Measurements from ENCODE around the gene PSMB2. TPM values are rescaled to one million over a fixed set of nuclear protein-coding genes. Genes with fewer than 3 reads are reported as not detected.

PSMB2 gene
- polyA plus RNA-seq, 1 experiment = 82.3 TPM

GRCh38 chr1:35561297-35561971 is 79.9 kb downstream of the PSMB2 start:
- DNase-seq (ENCODE audit: low read depth) = no peak
- ChIA-PET POLR2A (no interaction called here), CTCF (interaction anchor here (3.1 kb wide), 1 partner anchor 110 kb away, joined by 29 read pairs; no protein-coding TSS in a partner anchor)
- H3K4me3 ChIP-seq (ENCODE audit: low read depth, low read length) = no peak overlapping the region
- peaks cover 13% of the 10 kb centered on the region for H3K36me3 ChIP-seq (ENCODE audit: control insufficient read depth, insufficient read depth, low read length)
- no peaks in the 10 kb centered on the region for H3K27me3 ChIP-seq (ENCODE audit: control insufficient read depth, insufficient read depth, low read length)
- no peak for TF ChIP-seq CTCF (IDR thresholded peaks at IDR 0.05; ENCODE audit: insufficient read depth, low read depth, low read length)

GRCh38 chr1:35560256-35561225 is 80.8 kb downstream of the PSMB2 start:
- ChIA-PET POLR2A (no interaction called here), CTCF (interaction anchor here (0.8 to 4.6 kb wide), 4 partner anchors 8 to 166 kb away, joined by 3 to 60 read pairs (median 16); no protein-coding TSS in a partner anchor)
- peaks cover 13% of the 10 kb centered on the region for H3K36me3 ChIP-seq (ENCODE audit: control insufficient read depth, insufficient read depth, low read length)
- no peak overlapping the region for H3K4me3 ChIP-seq (ENCODE audit: low read depth, low read length)
- no peak for TF ChIP-seq CTCF (IDR thresholded peaks at IDR 0.05; ENCODE audit: insufficient read depth, low read depth, low read length)
- no peaks in the 10 kb centered on the region for H3K27me3 ChIP-seq (ENCODE audit: control insufficient read depth, insufficient read depth, low read length)
- no peak for DNase-seq (ENCODE audit: low read depth)

GRCh38 chr1:35559317-35559944 is 81.9 kb downstream of the PSMB2 start:
- no peak overlapping the region for H3K4me3 ChIP-seq (ENCODE audit: low read depth, low read length)
- TF ChIP-seq CTCF (IDR thresholded peaks at IDR 0.05; ENCODE audit: insufficient read depth, low read depth, low read length) = no peak
- no peak for DNase-seq (ENCODE audit: low read depth)
- POLR2A ChIA-PET = no interaction called here
- CTCF ChIA-PET = interaction anchor here (0.6 to 4.6 kb wide), 6 partner anchors 9 to 910 kb away, joined by 3 to 60 read pairs (median 4); partner anchors contain the start of gene TFAP2E
- no peaks in the 10 kb centered on the region for H3K27me3 ChIP-seq (ENCODE audit: control insufficient read depth, insufficient read depth, low read length)
- peaks cover 10% of the 10 kb centered on the region for H3K36me3 ChIP-seq (ENCODE audit: control insufficient read depth, insufficient read depth, low read length)

GRCh38 chr1:35558374-35559316 is 82.7 kb downstream of the PSMB2 start:
- POLR2A ChIA-PET = no interaction called here
- Histone ChIP-seq H3K36me3 (ENCODE audit: control insufficient read depth, insufficient read depth, low read length) (peaks cover 8% of the 10 kb centered on the region), H3K27me3 (ENCODE audit: control insufficient read depth, insufficient read depth, low read length) (no peaks in the 10 kb centered on the region), H3K4me3 (ENCODE audit: low read depth, low read length) (peak overlapping the region; percentile 92)
- no peak for DNase-seq (ENCODE audit: low read depth)
- CTCF ChIA-PET = interaction anchor here (0.6 to 4.6 kb wide), 4 partner anchors 14 to 911 kb away, joined by 3 to 60 read pairs (median 4); partner anchors contain the start of gene TFAP2E
- TF ChIP-seq CTCF (IDR thresholded peaks at IDR 0.05; ENCODE audit: insufficient read depth, low read depth, low read length) = peak; percentile 31

Data from BJ (cell line).